Mucosa of rectum (tissue), 2 donors: Measurements from ENCODE around the gene RTTN.

ENCODE experiments used
- H3K27ac ChIP-seq, 2 donors: one replicate each; pipeline ENCODE4 v1.7.0; 2013; ENCODE audit warnings: inconsistent platforms in 2 of 2, low read depth in 2 of 2, low read length in 2 of 2
- H3K27me3 ChIP-seq, 2 donors: one replicate each; pipeline ENCODE4 v1.7.0; 2013; ENCODE audit warnings: low read length in 2 of 2; ENCODE audit not compliant: control insufficient read depth in 2 of 2, insufficient read depth in 2 of 2
- H3K36me3 ChIP-seq, 2 donors: one replicate each; pipeline ENCODE4 v1.7.0; 2013; ENCODE audit warnings: low read length in 2 of 2; ENCODE audit not compliant: control insufficient read depth in 2 of 2, insufficient read depth in 2 of 2
- H3K4me1 ChIP-seq, 2 donors: one replicate each; pipeline ENCODE4 v1.7.0; 2013; ENCODE audit warnings: low read length in 2 of 2, mild to moderate bottlenecking in 1 of 2; ENCODE audit not compliant: control insufficient read depth in 2 of 2, insufficient read depth in 2 of 2
- H3K4me3 ChIP-seq, 2 donors: one replicate each; pipeline ENCODE4 v1.7.0; 2013; ENCODE audit warnings: low read length in 2 of 2
- H3K9ac ChIP-seq, 2 donors: one replicate each; pipeline ENCODE4 v1.7.0; 2013; ENCODE audit warnings: low read length in 2 of 2, low read depth in 1 of 2, mild to moderate bottlenecking in 1 of 2
- H3K9me3 ChIP-seq, 2 donors: one replicate each; pipeline ENCODE4 v1.7.0; 2013; ENCODE audit warnings: low read length in 2 of 2; ENCODE audit not compliant: control insufficient read depth in 2 of 2
- donor health status: healthy.
- donor health status: Normal muscosa, but diverticular disease.

RTTN gene

GRCh38 chr18:69998523-69998987, 206.9 kb downstream of the RTTN start:
- H3K4me1 ChIP-seq = peaks cover 0 to 4% of the 10 kb centered on the region in 2 donors
- H3K36me3 ChIP-seq = peaks cover 2 to 5% of the 10 kb centered on the region in 2 donors
- no peaks in the 10 kb centered on the region for H3K9me3 ChIP-seq
- H3K4me3 ChIP-seq = no peak overlapping the region
- no peaks in the 10 kb centered on the region for H3K27me3 ChIP-seq
- H3K27ac ChIP-seq = no peak overlapping the region
- H3K9ac ChIP-seq = no peak overlapping the region

- H3K27me3 ChIP-seq = no peaks in the 10 kb centered on the region
- H3K9me3 ChIP-seq = no peaks in the 10 kb centered on the region
- H3K9ac ChIP-seq = no peak overlapping the region
- no peak overlapping the region for H3K27ac ChIP-seq
- H3K36me3 ChIP-seq = peaks cover 0 to 5% of the 10 kb centered on the region in 2 donors
- peaks cover 0 to 4% of the 10 kb centered on the region in 2 donors for H3K4me1 ChIP-seq
- no peak overlapping the region for H3K4me3 ChIP-seq
Observed at GRCh38 chr18:69996951-69997798, 208.3 kb downstream of the RTTN start.

GRCh38 chr18:69996417-69996816, 209.1 kb downstream of the RTTN start:
- Histone ChIP-seq H3K36me3 (peaks cover 0 to 1% of the 10 kb centered on the region in 2 donors), H3K27ac (no peak overlapping the region), H3K9me3 (no peaks in the 10 kb centered on the region), H3K4me3 (no peak overlapping the region), H3K4me1 (peaks cover 0 to 4% of the 10 kb centered on the region in 2 donors), H3K9ac (no peak overlapping the region), H3K27me3 (no peaks in the 10 kb centered on the region)

- Histone ChIP-seq H3K4me1 (peaks cover 0 to 4% of the 10 kb centered on the region in 2 donors), H3K9ac (no peak overlapping the region), H3K36me3 (no peaks in the 10 kb centered on the region), H3K9me3 (no peaks in the 10 kb centered on the region), H3K27ac (no peak overlapping the region), H3K27me3 (no peaks in the 10 kb centered on the region), H3K4me3 (no peak overlapping the region)
Observed at GRCh38 chr18:69995774-69996173, 209.7 kb downstream of the RTTN start.

- Histone ChIP-seq H3K9me3 (peaks cover 0 to 4% of the 10 kb centered on the region in 2 donors), H3K27me3 (no peaks in the 10 kb centered on the region), H3K9ac (no peak overlapping the region), H3K4me1 (peaks cover 0 to 4% of the 10 kb centered on the region in 2 donors), H3K27ac (no peak overlapping the region), H3K36me3 (no peaks in the 10 kb centered on the region), H3K4me3 (no peak overlapping the region)
Observed at GRCh38 chr18:69992776-69993175, 212.7 kb downstream of the RTTN start.

- Histone ChIP-seq H3K27ac (no peak overlapping the region), H3K36me3 (peaks cover 0 to 4% of the 10 kb centered on the region in 2 donors), H3K4me1 (no peaks in the 10 kb centered on the region), H3K4me3 (no peak overlapping the region), H3K27me3 (no peaks in the 10 kb centered on the region), H3K9me3 (peaks cover 0 to 4% of the 10 kb centered on the region in 2 donors), H3K9ac (no peak overlapping the region)
Observed at GRCh38 chr18:69987870-69988269, 217.6 kb downstream of the RTTN start.

GRCh38 chr18:69985239-69985638, 220.2 kb downstream of the RTTN start:
- Histone ChIP-seq H3K9ac (no peak overlapping the region), H3K9me3 (peaks cover 0 to 4% of the 10 kb centered on the region in 2 donors), H3K4me1 (no peaks in the 10 kb centered on the region), H3K27ac (no peak overlapping the region), H3K27me3 (no peaks in the 10 kb centered on the region), H3K4me3 (no peak overlapping the region), H3K36me3 (peaks cover 0 to 4% of the 10 kb centered on the region in 2 donors)

- no peak overlapping the region for H3K27ac ChIP-seq
- no peaks in the 10 kb centered on the region for H3K27me3 ChIP-seq
- peaks cover 0 to 4% of the 10 kb centered on the region in 2 donors for H3K36me3 ChIP-seq
- H3K4me3 ChIP-seq = no peak overlapping the region
- H3K9me3 ChIP-seq = no peaks in the 10 kb centered on the region
- H3K9ac ChIP-seq = no peak overlapping the region
- H3K4me1 ChIP-seq = no peaks in the 10 kb centered on the region
Observed at GRCh38 chr18:69982417-69982816, 223.1 kb downstream of the RTTN start.

- no peak overlapping the region for H3K27ac ChIP-seq
- H3K4me3 ChIP-seq = no peak overlapping the region
- H3K36me3 ChIP-seq = peaks cover 0 to under 1% of the 10 kb centered on the region in 2 donors
- no peaks in the 10 kb centered on the region for H3K27me3 ChIP-seq
- H3K9me3 ChIP-seq = no peaks in the 10 kb centered on the region
- no peaks in the 10 kb centered on the region for H3K4me1 ChIP-seq
- H3K9ac ChIP-seq = no peak overlapping the region
Observed at GRCh38 chr18:69981948-69982347, 223.5 kb downstream of the RTTN start.

GRCh38 chr18:69980982-69981804, 224.3 kb downstream of the RTTN start:
- H3K4me3 ChIP-seq = no peak overlapping the region
- H3K4me1 ChIP-seq = no peaks in the 10 kb centered on the region
- H3K36me3 ChIP-seq = no peaks in the 10 kb centered on the region
- no peaks in the 10 kb centered on the region for H3K27me3 ChIP-seq
- H3K27ac ChIP-seq = no peak overlapping the region
- H3K9me3 ChIP-seq = no peaks in the 10 kb centered on the region
- no peak overlapping the region for H3K9ac ChIP-seq
